HG03139 (cell line): ENCODE measurements around the gene PSAT1.

Experiments used
- ATAC-seq: cut with Tn5 transposase; IDR thresholded peaks from one replicate; pipeline ENCODE4 v1.9.1; 2021; ENCODE audit not compliant: unreplicated experiment

Gene PSAT1

DNA sequence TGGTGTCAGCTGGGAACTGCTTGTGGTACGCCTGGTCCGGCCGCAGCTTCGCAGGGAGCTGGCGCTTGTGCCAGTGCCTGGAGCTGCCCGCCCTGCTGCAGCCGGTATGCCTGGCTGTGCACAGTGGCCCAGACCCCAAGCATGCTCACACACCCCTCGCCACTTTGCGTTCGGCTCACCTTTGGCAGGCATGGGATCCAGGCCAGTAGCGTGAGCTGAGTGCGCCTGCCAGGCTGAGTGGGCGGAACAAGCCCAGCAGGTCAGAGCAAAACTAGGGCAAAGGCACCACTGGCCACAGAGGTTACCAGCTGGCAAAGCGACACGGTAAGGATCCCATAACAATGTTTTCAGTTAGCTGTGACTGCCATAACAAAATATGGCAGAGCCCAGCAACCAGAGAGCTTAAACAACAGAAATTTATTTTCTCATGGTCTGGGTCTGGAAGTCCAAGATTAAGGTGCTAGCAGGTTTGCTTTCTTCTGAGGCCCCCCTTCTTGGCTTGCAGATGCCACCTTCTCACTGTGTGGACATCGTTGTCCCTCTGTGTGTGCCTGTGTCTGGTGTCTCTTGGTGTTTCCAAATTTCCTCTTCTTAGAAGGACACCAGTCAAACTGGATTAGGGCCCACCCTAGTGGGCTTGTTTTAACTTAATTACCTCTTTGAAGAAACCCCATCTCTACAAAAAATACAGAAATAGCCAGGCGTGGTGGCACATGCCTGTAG, 61.6 kb downstream of the PSAT1 start:
- ATAC-seq, result no peak

DNA sequence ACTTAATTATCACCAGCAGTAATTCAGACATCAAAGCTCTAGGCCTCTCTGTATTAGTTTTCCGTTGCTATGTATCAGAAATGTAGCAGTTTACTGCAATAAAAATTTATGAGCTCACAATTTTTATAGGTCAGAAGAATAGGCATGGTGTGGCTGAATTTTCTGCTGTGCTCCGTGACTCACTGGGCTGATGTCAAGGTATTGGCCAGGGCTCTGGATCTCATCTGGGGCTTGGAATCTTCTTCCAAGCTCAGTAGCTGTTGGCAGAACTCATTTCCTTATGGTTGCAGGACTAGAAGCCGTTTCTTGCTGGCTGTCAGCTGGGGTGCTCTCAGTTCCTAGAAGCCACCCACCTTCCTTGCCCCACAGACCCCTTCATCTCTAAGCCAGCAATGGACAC, 66.3 kb downstream of the PSAT1 start:
- no peak for ATAC-seq

DNA sequence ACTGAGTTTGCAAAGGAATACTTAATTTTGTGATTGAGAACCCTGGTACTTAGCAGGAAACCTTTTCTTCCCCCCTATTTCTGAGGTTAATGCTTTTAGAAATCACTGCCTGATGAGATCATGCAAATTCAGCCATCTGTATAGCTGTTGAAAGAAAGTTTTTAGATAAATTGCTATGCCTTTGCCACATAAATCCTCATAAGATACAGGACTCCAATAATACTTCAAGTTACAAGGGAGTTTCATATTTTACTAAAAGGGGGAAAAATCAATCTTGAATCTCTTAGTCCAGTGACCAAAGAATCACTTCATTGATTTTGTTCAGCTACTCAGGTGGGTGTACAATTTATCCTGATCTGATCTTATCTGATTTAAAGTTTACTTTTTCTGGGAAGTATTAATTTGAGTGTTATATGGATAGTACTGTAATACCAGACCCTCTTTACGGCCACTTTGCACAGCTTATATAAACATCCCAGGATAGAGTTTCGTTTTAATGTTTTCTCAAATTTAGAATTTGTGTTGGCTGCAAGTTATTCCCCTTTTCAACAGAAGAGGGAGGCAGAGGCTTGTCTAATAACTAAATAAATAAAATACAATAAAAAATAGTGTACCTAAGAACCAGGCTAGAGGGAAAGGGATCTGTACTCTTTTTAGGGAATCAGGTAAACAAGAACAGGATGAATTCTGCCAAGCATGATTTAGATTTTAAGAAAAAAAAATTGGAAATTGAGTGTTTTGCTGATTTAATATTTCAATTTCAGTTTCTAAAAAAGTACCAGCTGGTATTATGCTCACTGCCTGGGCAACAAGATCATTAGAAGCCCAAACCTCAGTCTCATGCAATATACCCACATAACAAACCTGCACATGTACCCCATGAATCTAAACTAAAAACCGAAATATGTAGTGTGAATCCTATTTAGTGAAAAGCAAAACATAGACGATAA, 69.1 kb downstream of the PSAT1 start:
- ATAC-seq, result no peak

DNA sequence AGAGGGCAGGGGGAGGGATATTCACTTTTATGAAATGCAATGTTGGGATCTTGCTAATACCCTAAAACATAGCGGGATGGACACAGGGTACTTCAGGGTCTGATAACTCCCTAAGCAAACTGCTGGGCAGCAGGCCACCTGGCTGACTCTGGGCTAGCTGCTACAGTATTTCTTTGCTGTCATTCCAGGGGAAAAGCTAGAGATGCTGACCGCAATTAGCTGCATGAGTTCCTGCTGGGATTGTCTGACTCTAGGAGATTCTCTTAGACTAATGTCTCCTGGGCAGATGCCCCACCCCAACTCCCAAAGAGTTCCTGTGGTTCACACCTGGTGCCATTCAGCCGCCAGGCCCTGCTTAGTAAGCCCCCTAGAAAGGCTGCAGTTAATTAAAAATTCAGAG, 69.9 kb downstream of the PSAT1 start:
- ATAC-seq, result no peak

DNA sequence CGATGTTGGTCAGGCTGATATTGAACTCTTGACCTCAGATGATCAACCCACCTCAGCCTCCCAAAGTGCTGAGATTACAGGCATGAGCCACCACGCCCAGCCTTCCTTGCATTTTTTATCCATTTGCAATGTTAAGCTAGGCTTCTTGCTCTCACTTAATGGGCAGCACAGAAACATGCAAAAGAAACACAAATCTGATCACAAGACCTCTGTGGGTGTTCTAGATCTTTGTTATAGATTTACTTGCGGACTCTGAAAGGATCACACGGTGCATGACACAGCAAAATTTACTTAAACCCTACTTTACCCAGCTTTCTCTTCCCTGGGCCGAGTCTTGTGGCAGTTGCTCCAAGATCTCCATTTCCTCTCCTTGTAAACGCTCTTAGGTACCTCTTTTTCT, 71.3 kb downstream of the PSAT1 start:
- ATAC-seq, result no peak

DNA sequence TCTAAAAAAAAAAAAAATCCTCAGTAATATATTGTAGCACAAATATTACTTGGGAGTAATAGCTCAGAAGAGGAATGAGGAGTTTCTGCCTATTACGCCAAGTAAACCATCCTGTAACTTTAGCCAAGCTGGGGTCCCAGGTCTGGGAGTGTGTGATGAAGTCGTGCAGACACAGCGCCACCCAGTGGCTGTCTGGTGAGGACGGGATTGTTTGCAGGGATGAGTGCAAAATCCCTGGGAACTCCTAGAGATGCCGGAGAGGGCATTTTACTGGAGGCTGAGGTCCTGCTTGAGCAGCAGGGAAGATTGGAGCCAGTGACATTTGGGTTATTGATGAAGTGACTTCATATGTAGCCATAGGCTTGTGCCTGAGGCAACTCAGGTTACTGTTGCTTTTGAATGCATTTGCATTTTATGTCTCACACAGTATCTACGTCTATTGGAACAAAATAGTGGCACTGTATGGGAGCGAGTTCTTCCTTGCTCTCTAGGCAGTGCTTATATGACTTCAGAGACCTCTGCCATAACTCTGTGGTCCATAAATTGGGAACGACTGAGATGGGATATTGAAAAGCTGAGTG, 72.8 kb downstream of the PSAT1 start:
- no peak for ATAC-seq

DNA sequence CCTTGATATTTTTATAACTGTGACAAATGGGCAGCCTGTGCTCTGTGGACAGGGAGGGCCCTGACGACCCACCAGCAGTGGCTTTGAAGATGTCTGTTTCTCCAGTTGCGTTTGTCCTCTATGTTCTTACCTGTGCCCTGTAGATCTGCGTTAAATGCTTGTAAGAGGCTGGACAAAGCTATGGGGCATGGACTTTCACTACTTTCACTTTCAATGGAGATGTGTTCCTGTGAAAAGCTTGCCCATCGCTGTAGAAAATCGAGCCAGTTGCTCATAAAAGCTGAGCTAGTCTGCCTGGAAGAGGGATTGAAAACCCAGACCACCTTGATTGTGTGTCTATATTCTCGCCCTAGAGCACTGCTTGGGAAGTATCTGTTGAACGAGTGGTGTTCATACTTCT, 74.1 kb downstream of the PSAT1 start:
- ATAC-seq, result no peak

DNA sequence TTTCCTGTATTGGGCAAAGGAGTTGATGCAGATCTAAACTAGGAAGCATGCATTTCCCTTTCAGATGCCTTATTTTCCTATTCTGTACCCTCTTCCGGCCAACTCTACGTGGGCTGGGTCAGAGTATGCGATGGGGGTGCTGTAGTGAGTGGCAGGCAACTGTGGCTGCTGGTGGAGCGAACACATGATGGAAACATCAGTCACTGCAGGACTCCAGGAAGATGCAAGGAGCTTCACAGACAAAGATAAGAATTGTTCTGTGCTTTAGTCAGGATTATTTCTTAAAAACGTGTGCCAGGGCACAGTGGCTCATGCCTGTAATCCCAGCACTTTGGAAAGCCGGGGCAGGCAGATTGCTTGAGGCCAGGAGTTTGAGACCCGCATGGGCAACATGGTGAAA, 75.1 kb downstream of the PSAT1 start:
- no peak for ATAC-seq
